KMS-11 (cell line): Measurements from ENCODE around the gene GCLC.
"Not testable (repeated sequence)": the region's sequence is repeated elsewhere in the genome, so short reads cannot be mapped to it uniquely, and the experiment has no call there.

Experiments used
- H2AFZ ChIP-seq: fragments of 200-600 bp; sonication (generic); 2 replicates; pipeline ENCODE4 v1.6.1; 2016; ENCODE audit warnings: antibody characterized with exemption, mixed run types, low read depth
- H3K27ac ChIP-seq: fragments of 200-600 bp; sonication (generic); 2 replicates; pipeline ENCODE4 v1.6.1; 2016; ENCODE audit warnings: mild to moderate bottlenecking, mixed run types
- H3K27me3 ChIP-seq: fragments of 200-600 bp; sonication (generic); 2 replicates; pipeline ENCODE4 v1.6.1; 2017; ENCODE audit warnings: mild to moderate bottlenecking, low read depth, mixed run types, moderate library complexity; ENCODE audit not compliant: insufficient read depth
- H3K36me3 ChIP-seq: fragments of 200-600 bp; sonication (generic); 2 replicates; pipeline ENCODE4 v1.6.1; 2017; ENCODE audit warnings: mild to moderate bottlenecking, mixed run types; ENCODE audit not compliant: insufficient read depth
- H3K4me1 ChIP-seq: fragments of 200-600 bp; sonication (generic); 2 replicates; pipeline ENCODE4 v1.6.1; 2016; ENCODE audit warnings: mild to moderate bottlenecking, low read depth, mixed run types; ENCODE audit not compliant: poor library complexity, severe bottlenecking
- H3K4me2 ChIP-seq: fragments of 200-600 bp; sonication (generic); 2 replicates; pipeline ENCODE4 v1.7.0; 2016; ENCODE audit warnings: mild to moderate bottlenecking, mixed run types
- H3K4me3 ChIP-seq: fragments of 200-600 bp; sonication (generic); IDR thresholded peaks from 2 replicates; pipeline ENCODE4 v1.6.1; 2017; ENCODE audit warnings: low read depth, low read length, mixed read lengths; ENCODE audit not compliant: insufficient read depth
- H3K79me2 ChIP-seq: fragments of 200-600 bp; sonication (generic); 2 replicates; pipeline ENCODE4 v1.6.1; 2016; ENCODE audit warnings: low read depth, mixed run types; ENCODE audit not compliant: insufficient read depth
- H3K9ac ChIP-seq: fragments of 200-600 bp; sonication (generic); 2 replicates; pipeline ENCODE4 v1.6.1; 2016; ENCODE audit warnings: mild to moderate bottlenecking, mixed run types
- H4K20me1 ChIP-seq: fragments of 200-600 bp; sonication (generic); 2 replicates; pipeline ENCODE4 v1.6.1; 2016; ENCODE audit warnings: mild to moderate bottlenecking, mixed run types; ENCODE audit not compliant: insufficient read depth
- CTCF ChIP-seq: fragments of 200-600 bp; sonication (generic); conservative IDR thresholded peaks from 2 replicates; pipeline ENCODE4 v1.6.1; 2017; ENCODE audit warnings: low read depth, mild to moderate bottlenecking, antibody characterized with exemption, low read length, moderate library complexity, mixed read lengths

The GCLC gene

GRCh38 chr6:53556986-53557715, 12.2 kb upstream of the GCLC start:
- no peaks in the 10 kb centered on the region for H4K20me1 ChIP-seq
- H3K9ac ChIP-seq: no peak overlapping the region
- no peaks in the 10 kb centered on the region for H3K27me3 ChIP-seq
- H2AFZ ChIP-seq: no peak overlapping the region
- H3K36me3 ChIP-seq: no peaks in the 10 kb centered on the region
- no peak for TF ChIP-seq CTCF
- no peaks in the 10 kb centered on the region for H3K4me1 ChIP-seq
- no peak overlapping the region for H3K27ac ChIP-seq
- no peaks in the 10 kb centered on the region for H3K79me2 ChIP-seq
- no peak overlapping the region for H3K4me2 ChIP-seq
- no peak overlapping the region for H3K4me3 ChIP-seq

- not testable (repeated sequence) for H3K4me1 ChIP-seq
Measured at GRCh38 chr6:53553600-53553999, 8.7 kb upstream of the GCLC start.

GRCh38 chr6:53551681-53552080, 6.8 kb upstream of the GCLC start:
- H3K79me2 ChIP-seq, H3K27me3 ChIP-seq, H4K20me1 ChIP-seq, H2AFZ ChIP-seq, H3K27ac ChIP-seq, H3K9ac ChIP-seq, H3K4me2 ChIP-seq, H3K36me3 ChIP-seq, H3K4me3 ChIP-seq: not testable (repeated sequence)
- H3K4me1 ChIP-seq: peaks cover 15% of the 10 kb centered on the region

More at GRCh38 chr6:53553600-53553999, 8.7 kb upstream of the GCLC start:
- H3K9ac ChIP-seq, H3K36me3 ChIP-seq, H3K27ac ChIP-seq, H3K4me2 ChIP-seq, H3K79me2 ChIP-seq, H4K20me1 ChIP-seq, H3K27me3 ChIP-seq, H3K4me3 ChIP-seq, H2AFZ ChIP-seq: not testable (repeated sequence)

GRCh38 chr6:53547811-53548496, 3.1 kb upstream of the GCLC start:
- Histone ChIP-seq H4K20me1 (no peaks in the 10 kb centered on the region), H3K27me3 (no peaks in the 10 kb centered on the region), H3K36me3 (no peaks in the 10 kb centered on the region), H3K4me1 (peaks cover 28% of the 10 kb centered on the region), H3K27ac (peak overlapping the region; percentile 94), H3K79me2 (peaks cover 14% of the 10 kb centered on the region), H3K9ac (peak overlapping the region; percentile 86), H3K4me3 (no peak overlapping the region), H3K4me2 (peak overlapping the region; percentile 99), H2AFZ (peak overlapping the region; percentile 92)
- no peak for TF ChIP-seq CTCF

- Histone ChIP-seq H3K9ac (peak overlapping the region; percentile 86; the same call in 1 of the 2 replicates), H3K27ac (peak overlapping the region; percentile 94; the same call in 1 of the 2 replicates), H3K79me2 (peaks cover 20% of the 10 kb centered on the region), H3K4me3 (no peak overlapping the region), H3K36me3 (no peaks in the 10 kb centered on the region), H3K4me1 (peaks cover 30% of the 10 kb centered on the region), H3K4me2 (peak overlapping the region; percentile 99), H4K20me1 (no peaks in the 10 kb centered on the region), H2AFZ (peak overlapping the region; percentile 91), H3K27me3 (no peaks in the 10 kb centered on the region)
- TF ChIP-seq CTCF: no peak
Measured at GRCh38 chr6:53547166-53547810, 2.4 kb upstream of the GCLC start.
